HEK293T (cell line): ENCODE data around the gene PNPLA4.

Experiments
- CTCF ChIA-PET: fragments of 350-600 bp; formaldehyde crosslinking; extraction: SDS; loops from one replicate; lab custom pipeline; 2021; ENCODE audit warnings: antibody characterized with exemption, inconsistent platforms; lab: Yijun Ruan, JAX
- POLR2A ChIA-PET: fragments of 350-600 bp; formaldehyde crosslinking; extraction: SDS; loops from one replicate; lab custom pipeline; 2020; ENCODE audit warnings: antibody characterized with exemption, inconsistent platforms; lab: Yijun Ruan, JAX
- DNase-seq: peaks from one replicate; pipeline ENCODE4 v3.0.0; 2012; ENCODE audit warnings: mixed read lengths; ENCODE audit errors: extremely low spot score
- ARNT ChIP-seq: fragments of 450-650 bp; IDR thresholded peaks from 2 replicates; pipeline ENCODE4 v1.6.1; 2017; ENCODE audit warnings: mild to moderate bottlenecking
- BHLHE40 ChIP-seq: fragments of 450-650 bp; IDR thresholded peaks from 2 replicates; pipeline ENCODE4 v1.6.1; 2016; ENCODE audit warnings: mild to moderate bottlenecking, moderate library complexity, borderline replicate concordance
- CTBP1 ChIP-seq: fragments of 450-650 bp; IDR thresholded peaks from 2 replicates; pipeline ENCODE4 v1.6.1; 2016; ENCODE audit warnings: borderline replicate concordance
- ELF4 ChIP-seq: fragments of 450-650 bp; IDR thresholded peaks from 2 replicates; pipeline ENCODE4 v1.6.1; 2017; ENCODE audit warnings: antibody characterized with exemption
- FOXA1 ChIP-seq: fragments of 450-650 bp; IDR thresholded peaks from 2 replicates; pipeline ENCODE4 v1.6.1; 2016; ENCODE audit warnings: mild to moderate bottlenecking
- FOXK2 ChIP-seq: fragments of 450-650 bp; IDR thresholded peaks from 2 replicates; pipeline ENCODE4 v1.6.1; 2016; ENCODE audit warnings: mild to moderate bottlenecking
- FOXM1 ChIP-seq: fragments of 450-650 bp; IDR thresholded peaks from 2 replicates; pipeline ENCODE4 v1.6.1; 2017; ENCODE audit warnings: mild to moderate bottlenecking, borderline replicate concordance
- HDGF ChIP-seq: fragments of 450-650 bp; IDR thresholded peaks from 2 replicates; pipeline ENCODE4 v1.6.1; 2017; ENCODE audit warnings: antibody characterized with exemption, borderline replicate concordance
- L3MBTL2 ChIP-seq: fragments of 450-650 bp; conservative IDR thresholded peaks from 2 replicates; pipeline ENCODE4 v1.6.1; 2016; ENCODE audit warnings: mild to moderate bottlenecking
- LEF1 ChIP-seq: fragments of 450-650 bp; IDR thresholded peaks from 2 replicates; pipeline ENCODE4 v1.6.1; 2017; ENCODE audit warnings: mild to moderate bottlenecking, borderline replicate concordance
- NFRKB ChIP-seq: fragments of 450-650 bp; IDR thresholded peaks from 2 replicates; pipeline ENCODE4 v1.6.1; 2016; ENCODE audit warnings: mild to moderate bottlenecking, moderate library complexity
- SP1 ChIP-seq: fragments of 450-650 bp; IDR thresholded peaks from 2 replicates; pipeline ENCODE4 v1.6.1; 2017
- SUZ12 ChIP-seq: fragments of 450-650 bp; IDR thresholded peaks from 2 replicates; pipeline ENCODE4 v1.6.1; 2016; ENCODE audit warnings: mild to moderate bottlenecking
- TARDBP ChIP-seq: fragments of 450-650 bp; IDR thresholded peaks from 2 replicates; pipeline ENCODE4 v1.6.1; 2016
- ZNF384 ChIP-seq: fragments of 450-650 bp; IDR thresholded peaks from 2 replicates; pipeline ENCODE4 v1.6.1; 2016
- TF ChIP-seq, protein P1 (sequence below): fragments of 450-650 bp; IDR thresholded peaks from 2 replicates; pipeline ENCODE4 v1.6.1; 2016

PNPLA4 gene

DNA sequence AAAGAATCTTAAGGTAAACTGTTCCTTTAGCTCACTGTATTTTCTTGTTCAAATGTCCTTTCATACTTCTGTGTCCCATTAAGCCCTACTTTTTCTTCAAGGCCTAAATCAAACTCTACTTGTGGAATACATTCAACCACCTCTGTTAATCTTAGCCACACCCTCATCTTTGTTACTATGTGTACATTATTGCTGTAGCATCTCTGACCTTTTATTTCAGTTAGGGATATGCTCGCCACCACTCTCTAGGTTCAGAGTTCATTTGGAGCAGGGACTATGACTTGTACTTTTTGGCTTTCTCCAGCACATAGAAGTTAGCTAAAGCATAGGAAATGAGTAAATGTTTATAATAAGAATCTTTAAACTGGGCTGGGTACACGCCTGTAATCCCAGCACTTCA, 6.8 kb upstream of the PNPLA4 start:
- ChIA-PET CTCF (no interaction called here), POLR2A (no interaction called here)
- TF ChIP-seq CTBP1 (no peak), BHLHE40 (no peak), ELF4 (no peak), TARDBP (no peak), FOXK2 (no peak), LEF1 (no peak), NFRKB (no peak), ARNT (no peak), HDGF (no peak), SUZ12 (no peak), ZNF384 (no peak), L3MBTL2 (no peak), FOXM1 (no peak), FOXA1 (no peak)
- TF ChIP-seq, protein P1, sequence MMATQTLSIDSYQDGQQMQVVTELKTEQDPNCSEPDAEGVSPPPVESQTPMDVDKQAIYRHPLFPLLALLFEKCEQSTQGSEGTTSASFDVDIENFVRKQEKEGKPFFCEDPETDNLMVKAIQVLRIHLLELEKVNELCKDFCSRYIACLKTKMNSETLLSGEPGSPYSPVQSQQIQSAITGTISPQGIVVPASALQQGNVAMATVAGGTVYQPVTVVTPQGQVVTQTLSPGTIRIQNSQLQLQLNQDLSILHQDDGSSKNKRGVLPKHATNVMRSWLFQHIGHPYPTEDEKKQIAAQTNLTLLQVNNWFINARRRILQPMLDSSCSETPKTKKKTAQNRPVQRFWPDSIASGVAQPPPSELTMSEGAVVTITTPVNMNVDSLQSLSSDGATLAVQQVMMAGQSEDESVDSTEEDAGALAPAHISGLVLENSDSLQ, result no peak
- no peak for DNase-seq

GRCh38 chrX:7926914-7927258, 327 bp downstream of the PNPLA4 start:
- TF ChIP-seq ELF4 (no peak), LEF1 (no peak), TARDBP (no peak), L3MBTL2 (no peak), HDGF (no peak), SUZ12 (no peak), ARNT (no peak), FOXK2 (no peak), ZNF384 (no peak), FOXM1 (no peak), BHLHE40 (no peak)
- ChIA-PET CTCF (no interaction called here), POLR2A (no interaction called here)
- no peak for DNase-seq

DNA sequence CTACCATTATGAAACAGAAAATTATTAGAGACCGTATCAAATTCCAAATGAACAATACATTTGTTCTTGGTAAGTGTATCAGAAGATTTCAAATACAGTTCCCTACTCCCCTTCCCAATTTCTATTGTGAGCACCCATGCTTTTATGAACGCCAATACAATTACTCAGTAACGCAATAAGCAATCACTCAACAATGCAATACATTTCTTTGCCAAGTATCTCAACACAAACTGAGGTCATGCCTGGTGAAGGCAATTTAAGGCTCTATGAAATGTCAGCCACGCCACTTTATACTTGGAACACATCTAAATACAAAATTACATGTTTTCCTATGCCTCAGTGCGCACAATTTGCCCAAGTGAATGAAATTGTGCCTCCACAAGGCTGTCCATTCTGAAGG, 712 bp downstream of the PNPLA4 start:
- no peak for DNase-seq
- TF ChIP-seq ARNT (no peak), ZNF384 (no peak), NFRKB (no peak), BHLHE40 (no peak), SP1 (no peak)
- TF ChIP-seq, protein P1, result no peak
- ChIA-PET CTCF (no interaction called here), POLR2A (no interaction called here)

DNA sequence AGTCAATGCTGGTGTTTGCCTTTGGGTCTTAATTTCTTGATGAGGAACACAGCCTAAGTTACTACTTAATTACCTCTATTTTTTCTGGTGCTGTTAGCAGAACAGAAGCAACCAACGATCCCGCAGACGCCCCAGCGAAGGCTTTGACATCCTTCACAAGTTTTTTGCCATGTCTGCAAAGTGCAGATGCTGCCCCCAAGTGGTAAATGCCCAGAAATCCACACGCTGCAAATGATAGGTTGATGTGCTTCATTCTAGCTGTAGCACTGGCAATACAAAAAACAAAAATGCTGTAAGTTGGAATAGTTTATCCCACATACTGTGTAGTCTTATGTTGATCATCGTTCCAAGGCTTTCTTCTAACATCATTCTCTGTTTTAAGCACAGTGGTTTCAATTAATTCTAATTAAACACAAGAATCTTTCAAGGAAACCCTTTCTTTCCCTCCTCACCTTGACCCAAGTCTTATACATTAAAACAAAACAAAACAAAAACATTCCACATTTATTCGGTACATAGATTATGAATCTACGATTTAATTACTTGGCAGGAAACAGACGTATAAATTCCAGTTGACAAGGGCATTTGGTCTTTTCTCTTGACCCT, 1.2 kb downstream of the PNPLA4 start:
- POLR2A ChIA-PET, result no interaction called here

GRCh38 chrX:7921750-7922149, 5.5 kb downstream of the PNPLA4 start:
- POLR2A ChIA-PET, result no interaction called here
- no peak for DNase-seq
- no peak for TF ChIP-seq TARDBP
- CTCF ChIA-PET, result no interaction called here

More for the DNA sequence above, 1.2 kb downstream of the PNPLA4 start:
- CTCF ChIA-PET, result no interaction called here
- TF ChIP-seq HDGF (no peak), SUZ12 (no peak), L3MBTL2 (no peak), LEF1 (no peak), NFRKB (no peak), TARDBP (no peak), ZNF384 (no peak), ELF4 (no peak), BHLHE40 (no peak), FOXA1 (no peak)
- TF ChIP-seq, protein P1, result no peak
- DNase-seq, result peak; percentile 32

GRCh38 chrX:7908821-7909220, 18.4 kb downstream of the PNPLA4 start:
- TF ChIP-seq BHLHE40 (no peak), ZNF384 (no peak), SP1 (no peak), FOXM1 (no peak), ARNT (no peak), SUZ12 (no peak), L3MBTL2 (no peak), ELF4 (no peak), FOXA1 (no peak), CTBP1 (no peak), HDGF (no peak)
- TF ChIP-seq, protein P1, result no peak
- POLR2A ChIA-PET, result no interaction called here
- CTCF ChIA-PET, result no interaction called here
- no peak for DNase-seq

- no peak for DNase-seq
- CTCF ChIA-PET, result no interaction called here
- POLR2A ChIA-PET, result no interaction called here
- TF ChIP-seq SP1 (no peak), BHLHE40 (no peak), FOXM1 (no peak), ZNF384 (no peak), FOXA1 (no peak), SUZ12 (no peak), CTBP1 (no peak)
- TF ChIP-seq, protein P1, result no peak
Measured at GRCh38 chrX:7904562-7904961, 22.7 kb downstream of the PNPLA4 start.
